NCI-H187 treated with DMSO at 0.1 percent for 48 hours (cell line): ENCODE results near the gene BAD.

ENCODE experiments used
- DNase-seq: peaks from one replicate; lab custom pipeline; 2025; lab: John Stamatoyannopoulos, UW

The BAD gene

GRCh38 chr11:64227405-64227956 is 57.0 kb downstream of the BAD start:
- no peak for DNase-seq

- DNase-seq = no peak
These were observed 57.9 kb downstream of the BAD start for GRCh38 chr11:64226507-64227051.

GRCh38 chr11:64225608-64226506 is 58.6 kb downstream of the BAD start, which contains the start of the genes NUDT22 and TRPT1:
TSS of gene NUDT22 (plus strand) at chr11:64226274. CDS start at chr11:64226653, 379 bp downstream.
TSS of gene TRPT1 (minus strand) at chr11:64226186. CDS start at chr11:64225860, 326 bp downstream.
- peak; percentile 28 for DNase-seq

GRCh38 chr11:64224891-64225607 is 59.4 kb downstream of the BAD start:
- DNase-seq = no peak

GRCh38 chr11:64224151-64224890 is 60.1 kb downstream of the BAD start:
- no peak for DNase-seq

GRCh38 chr11:64223001-64223651 is 61.3 kb downstream of the BAD start:
- DNase-seq = no peak

- no peak for DNase-seq
These were observed 61.8 kb downstream of the BAD start for GRCh38 chr11:64222651-64223000.

- no peak for DNase-seq
These were observed 63.7 kb downstream of the BAD start for GRCh38 chr11:64220798-64221197.

GRCh38 chr11:64220271-64220670 is 64.2 kb downstream of the BAD start:
- no peak for DNase-seq
